Measurements from ENCODE around the gene ARHGAP45.

The ARHGAP45 gene

DNA sequence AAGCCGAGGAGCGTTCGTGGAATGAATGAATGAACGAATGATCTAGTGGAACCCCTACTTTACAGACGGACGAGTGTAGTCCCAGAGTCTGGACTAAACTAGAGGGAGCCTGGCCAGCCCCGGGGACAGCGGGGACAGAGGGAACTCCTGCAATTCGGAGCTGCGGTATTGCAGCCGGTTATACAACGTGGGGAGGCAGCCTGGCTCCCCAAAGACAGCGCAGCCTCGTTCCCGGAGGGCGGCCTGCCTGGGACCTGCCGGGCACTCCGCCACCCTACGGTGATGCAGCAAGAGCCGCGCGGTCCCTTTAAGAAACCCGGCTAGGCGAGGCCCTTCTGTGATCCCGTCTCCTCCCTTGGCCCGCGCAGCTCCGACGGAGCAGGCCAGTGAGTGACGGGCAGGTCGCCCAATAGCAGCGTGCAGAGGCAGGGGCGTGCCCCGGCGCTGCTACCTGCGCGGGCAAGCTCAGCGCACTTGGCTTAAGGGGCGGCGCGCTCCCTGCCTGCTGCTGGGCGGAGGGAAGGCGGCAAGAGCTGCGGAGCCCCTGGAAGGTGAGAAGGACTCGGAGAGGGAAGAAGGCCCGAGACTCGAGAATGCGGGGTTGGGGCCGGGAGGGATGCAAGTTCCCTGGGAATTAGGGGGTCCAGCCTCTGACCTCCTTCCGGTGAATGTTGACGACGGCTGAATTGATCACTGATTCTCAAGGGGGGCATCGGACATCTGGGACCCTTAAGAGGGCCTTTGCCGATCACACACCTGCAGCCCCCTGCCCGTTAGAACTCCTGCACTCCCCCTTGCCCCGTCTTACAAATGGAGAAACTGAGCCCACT lies 27.1 kb upstream of the ARHGAP45 start, which contains the start of gene ABCA7:
Gene ABCA7, plus strand, starts transcription at position 462 of the 830 bp plus-strand sequence. CDS start 1,255 bp downstream, outside the sequence.
- DNase-seq (ENCODE audit: low read depth): peak; percentile 95
- H3K4me3 ChIP-seq (ENCODE audit: control insufficient read depth, low read depth, low read length): peak within 1 kb of the TSS; percentile 57
- TF ChIP-seq, protein P1, sequence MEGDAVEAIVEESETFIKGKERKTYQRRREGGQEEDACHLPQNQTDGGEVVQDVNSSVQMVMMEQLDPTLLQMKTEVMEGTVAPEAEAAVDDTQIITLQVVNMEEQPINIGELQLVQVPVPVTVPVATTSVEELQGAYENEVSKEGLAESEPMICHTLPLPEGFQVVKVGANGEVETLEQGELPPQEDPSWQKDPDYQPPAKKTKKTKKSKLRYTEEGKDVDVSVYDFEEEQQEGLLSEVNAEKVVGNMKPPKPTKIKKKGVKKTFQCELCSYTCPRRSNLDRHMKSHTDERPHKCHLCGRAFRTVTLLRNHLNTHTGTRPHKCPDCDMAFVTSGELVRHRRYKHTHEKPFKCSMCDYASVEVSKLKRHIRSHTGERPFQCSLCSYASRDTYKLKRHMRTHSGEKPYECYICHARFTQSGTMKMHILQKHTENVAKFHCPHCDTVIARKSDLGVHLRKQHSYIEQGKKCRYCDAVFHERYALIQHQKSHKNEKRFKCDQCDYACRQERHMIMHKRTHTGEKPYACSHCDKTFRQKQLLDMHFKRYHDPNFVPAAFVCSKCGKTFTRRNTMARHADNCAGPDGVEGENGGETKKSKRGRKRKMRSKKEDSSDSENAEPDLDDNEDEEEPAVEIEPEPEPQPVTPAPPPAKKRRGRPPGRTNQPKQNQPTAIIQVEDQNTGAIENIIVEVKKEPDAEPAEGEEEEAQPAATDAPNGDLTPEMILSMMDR (conservative IDR thresholded peaks at IDR 0.05; ENCODE audit: control insufficient read depth, insufficient read depth, low read depth, low read length): no peak

DNA sequence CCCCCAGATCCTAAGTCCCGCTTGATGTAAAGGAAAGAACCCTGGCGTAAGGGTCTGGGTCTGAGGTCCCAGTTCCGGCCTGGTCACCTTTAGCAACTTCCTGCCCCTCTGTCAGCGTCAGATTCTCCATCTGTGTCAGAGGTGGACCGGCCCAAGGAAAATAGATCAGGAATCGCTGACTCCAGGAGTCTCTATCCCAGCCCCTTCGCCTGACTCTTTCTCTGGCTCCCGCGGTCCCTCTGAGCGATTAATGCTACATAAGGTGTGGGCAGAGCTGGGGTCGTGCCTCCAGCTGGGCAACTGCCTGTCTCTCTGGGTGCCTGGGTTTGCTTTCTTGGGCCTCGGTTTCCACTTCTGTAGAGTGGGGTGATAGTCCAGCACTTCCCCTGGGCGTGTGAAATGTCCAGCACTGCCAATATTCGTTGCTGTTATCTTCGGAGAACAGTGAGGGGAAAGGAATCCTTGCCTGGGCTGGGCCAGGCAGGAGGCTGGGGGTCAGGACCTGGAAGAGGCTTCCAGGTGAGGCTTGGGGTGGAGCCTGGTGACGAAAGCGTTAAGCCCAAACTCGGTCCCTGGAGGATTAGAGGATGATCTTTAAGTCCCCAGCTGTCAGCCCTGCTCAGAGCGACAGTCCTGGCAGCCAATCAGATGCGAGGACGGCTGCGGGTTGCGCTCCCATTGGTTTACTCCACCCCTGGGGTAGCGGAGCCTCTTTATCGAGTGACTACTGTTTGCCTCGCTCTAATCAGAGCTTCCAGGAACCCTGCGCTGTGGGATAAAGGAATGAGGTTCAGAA lies 26.3 kb upstream of the ARHGAP45 start:
- TF ChIP-seq, protein P1 (conservative IDR thresholded peaks at IDR 0.05; ENCODE audit: control insufficient read depth, insufficient read depth, low read depth, low read length): no peak
- peak; percentile 93 for DNase-seq (ENCODE audit: low read depth)
- H3K4me3 ChIP-seq (ENCODE audit: control insufficient read depth, low read depth, low read length): peak overlapping the region; percentile 57

DNA sequence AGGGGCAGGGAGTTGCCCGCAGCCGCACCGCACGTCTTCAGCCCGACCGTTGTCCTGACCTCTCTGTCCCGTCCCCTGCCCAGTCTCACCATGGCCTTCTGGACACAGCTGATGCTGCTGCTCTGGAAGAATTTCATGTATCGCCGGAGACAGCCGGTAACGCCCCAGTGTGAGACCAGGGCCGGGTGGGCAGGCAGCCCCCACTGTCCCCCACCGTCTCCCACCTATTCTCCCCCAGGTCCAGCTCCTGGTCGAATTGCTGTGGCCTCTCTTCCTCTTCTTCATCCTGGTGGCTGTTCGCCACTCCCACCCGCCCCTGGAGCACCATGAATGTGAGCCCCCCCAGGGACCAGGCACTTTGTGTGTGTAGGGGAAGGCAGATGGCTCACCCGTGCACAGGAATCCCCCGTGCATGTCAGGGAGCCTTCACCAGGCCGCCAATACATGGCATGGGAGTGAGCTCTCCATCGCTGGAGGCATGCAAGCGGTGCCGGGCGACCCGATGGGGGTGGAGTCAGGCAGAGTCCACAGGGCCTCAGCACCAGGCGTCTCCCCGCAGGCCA lies 25.6 kb upstream of the ARHGAP45 start:
- no peak for DNase-seq (ENCODE audit: low read depth)
- peak overlapping the region; percentile 42 for H3K4me3 ChIP-seq (ENCODE audit: control insufficient read depth, low read depth, low read length)
- TF ChIP-seq, protein P1 (conservative IDR thresholded peaks at IDR 0.05; ENCODE audit: control insufficient read depth, insufficient read depth, low read depth, low read length): no peak

DNA sequence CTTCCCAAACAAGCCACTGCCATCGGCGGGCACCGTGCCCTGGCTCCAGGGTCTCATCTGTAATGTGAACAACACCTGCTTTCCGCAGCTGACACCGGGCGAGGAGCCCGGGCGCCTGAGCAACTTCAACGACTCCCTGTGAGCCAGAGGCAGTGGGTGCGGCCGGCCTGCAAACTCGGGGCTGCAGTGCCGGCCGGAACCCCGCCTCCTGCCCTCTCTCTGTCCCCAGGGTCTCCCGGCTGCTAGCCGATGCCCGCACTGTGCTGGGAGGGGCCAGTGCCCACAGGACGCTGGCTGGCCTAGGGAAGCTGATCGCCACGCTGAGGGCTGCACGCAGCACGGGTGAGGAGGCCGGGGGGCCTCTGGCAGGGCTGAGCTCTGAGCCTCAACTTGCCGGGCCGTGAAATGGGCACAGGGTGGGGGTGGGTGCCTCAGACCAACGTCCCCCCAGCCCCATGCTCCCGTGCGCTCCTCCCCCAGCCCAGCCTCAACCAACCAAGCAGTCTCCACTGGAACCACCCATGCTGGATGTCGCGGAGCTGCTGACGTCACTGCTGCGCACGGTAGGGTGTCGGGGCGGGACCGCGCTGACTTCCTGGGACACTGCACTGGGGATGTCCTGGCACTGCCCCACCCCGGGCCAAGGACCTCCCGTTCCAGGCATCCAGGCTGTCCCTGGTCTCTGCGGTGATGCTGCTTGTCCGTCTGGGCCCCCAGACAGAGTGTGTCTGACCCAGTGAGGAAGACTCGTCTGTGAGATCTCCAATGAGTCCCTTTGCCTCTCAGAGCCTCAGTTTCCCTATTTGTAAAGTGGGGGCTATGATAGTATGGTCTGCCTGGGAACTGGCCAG lies 24.9 kb upstream of the ARHGAP45 start:
- H3K4me3 ChIP-seq (ENCODE audit: control insufficient read depth, low read depth, low read length): peak overlapping the region; percentile 5
- peak; percentile 78 for DNase-seq (ENCODE audit: low read depth)
- TF ChIP-seq, protein P1 (conservative IDR thresholded peaks at IDR 0.05; ENCODE audit: control insufficient read depth, insufficient read depth, low read depth, low read length): no peak

DNA sequence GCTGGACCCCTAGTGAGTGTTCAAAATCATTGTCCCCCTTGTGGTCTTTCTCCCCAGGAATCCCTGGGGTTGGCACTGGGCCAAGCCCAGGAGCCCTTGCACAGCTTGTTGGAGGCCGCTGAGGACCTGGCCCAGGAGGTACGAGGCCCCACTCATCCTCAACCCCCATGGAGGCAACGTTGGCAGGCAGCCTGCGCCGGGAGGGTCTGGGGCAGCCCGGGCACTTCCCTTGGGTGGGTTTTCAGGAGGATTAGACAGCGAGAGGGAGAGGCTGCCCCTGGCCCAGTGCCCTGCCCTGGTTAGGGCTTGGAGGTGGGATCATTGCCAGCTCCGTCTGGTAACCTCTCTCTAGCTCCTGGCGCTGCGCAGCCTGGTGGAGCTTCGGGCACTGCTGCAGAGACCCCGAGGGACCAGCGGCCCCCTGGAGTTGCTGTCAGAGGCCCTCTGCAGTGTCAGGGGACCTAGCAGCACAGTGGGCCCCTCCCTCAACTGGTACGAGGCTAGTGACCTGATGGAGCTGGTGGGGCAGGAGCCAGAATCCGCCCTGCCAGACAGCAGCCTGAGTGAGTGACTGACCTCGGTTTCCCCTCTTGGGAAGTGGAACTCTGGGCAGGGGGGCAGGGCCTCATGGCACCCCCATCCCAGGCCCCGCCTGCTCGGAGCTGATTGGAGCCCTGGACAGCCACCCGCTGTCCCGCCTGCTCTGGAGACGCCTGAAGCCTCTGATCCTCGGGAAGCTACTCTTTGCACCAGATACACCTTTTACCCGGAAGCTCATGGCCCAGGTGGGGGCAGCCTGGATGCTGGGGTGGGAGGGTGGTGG lies 24.1 kb upstream of the ARHGAP45 start:
- TF ChIP-seq, protein P1 (conservative IDR thresholded peaks at IDR 0.05; ENCODE audit: control insufficient read depth, insufficient read depth, low read depth, low read length): no peak
- peak overlapping the region; percentile 5 for H3K4me3 ChIP-seq (ENCODE audit: control insufficient read depth, low read depth, low read length)
- no peak for DNase-seq (ENCODE audit: low read depth)

All from fibroblast of mammary gland (primary cell).